CD14-positive monocyte (primary cell): Measurements from ENCODE around the gene CCNB2. TPM values are rescaled to one million over a fixed set of nuclear protein-coding genes. Genes with fewer than 3 reads are reported as not detected.
"Not testable (repeated sequence)": the region's sequence is repeated elsewhere in the genome, so short reads cannot be mapped to it uniquely, and the experiment has no call there.

Source experiments
- DNase-seq, 3 donors: peaks; one replicate each; pipeline ENCODE4 v3.0.0-alpha.2; 2011 to 2022
- H2AFZ ChIP-seq: 2 replicates; pipeline ENCODE4 v1.6.0; 2012; ENCODE audit warnings: mild to moderate bottlenecking, low read depth, low read length, inconsistent platforms; ENCODE audit not compliant: insufficient read depth, poor library complexity, severe bottlenecking
- H3K27ac ChIP-seq, 2 donors: 1 replicate in 1 of 2; 2 replicates in 1 of 2; pipeline ENCODE4 v1.5.1; 2012 to 2013; ENCODE audit warnings: low read length in 2 of 2, control low read depth in 1 of 2, inconsistent platforms in 1 of 2, low read depth in 1 of 2, mild to moderate bottlenecking in 1 of 2
- H3K27me3 ChIP-seq, 2 donors: one replicate each; pipeline versions ENCODE4 v1.6.0 to v1.6.1; 2011 to 2013; ENCODE audit warnings: low read length in 2 of 2; ENCODE audit not compliant: control insufficient read depth in 2 of 2, insufficient read depth in 2 of 2
- H3K36me3 ChIP-seq, 2 donors: replicated peaks in 1 of 2; 1 replicate in 1 of 2; 2 replicates in 1 of 2; pipeline versions ENCODE4 v1.5.1 to v1.6.1; 2012 to 2013; ENCODE audit warnings: low read length in 2 of 2, control low read depth in 1 of 2, inconsistent platforms in 1 of 2, mild to moderate bottlenecking in 1 of 2; ENCODE audit not compliant: insufficient read depth in 2 of 2, control insufficient read depth in 1 of 2
- H3K4me1 ChIP-seq, 2 donors: 1 replicate in 1 of 2; 2 replicates in 1 of 2; pipeline versions ENCODE4 v1.5.1 to v1.6.1; 2012 to 2013; ENCODE audit warnings: low read length in 2 of 2, control low read depth in 1 of 2, inconsistent platforms in 1 of 2, mild to moderate bottlenecking in 1 of 2, moderate library complexity in 1 of 2; ENCODE audit not compliant: insufficient read depth in 2 of 2, control insufficient read depth in 1 of 2
- H3K4me2 ChIP-seq: replicated peaks from 2 replicates; pipeline ENCODE3; 2012; ENCODE audit warnings: low read length, moderate library complexity, mild to moderate bottlenecking; ENCODE audit not compliant: poor library complexity, severe bottlenecking; ENCODE audit errors: extremely low read depth
- H3K4me3 ChIP-seq, 3 experiments: fragments of 200-600 bp in 1 of 3; sonication (generic) in 1 of 3; replicated peaks in 1 of 3; 1 replicate in 2 of 3; 2 replicates in 1 of 3; pipeline ENCODE4 v1.5.1; 2011 to 2013; ENCODE audit warnings: low read length in 3 of 3, mild to moderate bottlenecking in 3 of 3, control low read depth in 2 of 3, low read depth in 2 of 3, inconsistent platforms in 1 of 3, moderate library complexity in 1 of 3
- H3K79me2 ChIP-seq: 2 replicates; pipeline ENCODE4 v1.6.0; 2012; ENCODE audit warnings: mild to moderate bottlenecking, control low read depth, inconsistent platforms, low read length, moderate library complexity; ENCODE audit not compliant: insufficient read depth
- H3K9ac ChIP-seq: 2 replicates; pipeline ENCODE4 v1.6.0; 2017; ENCODE audit warnings: low read length, mild to moderate bottlenecking; ENCODE audit not compliant: insufficient read depth, poor library complexity, severe bottlenecking
- H3K9me3 ChIP-seq, 2 donors: replicated peaks in 1 of 2; 1 replicate in 1 of 2; 2 replicates in 1 of 2; pipeline versions ENCODE4 v1.5.1 to v1.6.1; 2012 to 2013; ENCODE audit warnings: low read length in 2 of 2, control low read depth in 1 of 2; ENCODE audit not compliant: control insufficient read depth in 1 of 2, insufficient read depth in 1 of 2
- H4K20me1 ChIP-seq: 2 replicates; pipeline ENCODE4 v1.6.0; 2012; ENCODE audit warnings: mild to moderate bottlenecking, low read length, control low read depth, moderate library complexity; ENCODE audit not compliant: insufficient read depth
- H3K27ac Mint-ChIP-seq, 7 donors: one replicate each; pipeline ENCODE4 v1.8.0; 2020; ENCODE audit warnings: mild to moderate bottlenecking in 7 of 7, mixed read lengths in 7 of 7, moderate library complexity in 6 of 7, inconsistent platforms in 2 of 7
- H3K27me3 Mint-ChIP-seq, 3 donors: one replicate each; pipeline ENCODE4 v1.8.0; 2021 to 2022; ENCODE audit warnings: low read depth in 3 of 3, mild to moderate bottlenecking in 3 of 3, mixed read lengths in 3 of 3, moderate library complexity in 3 of 3, inconsistent platforms in 1 of 3
- H3K36me3 Mint-ChIP-seq, 2 donors: one replicate each; pipeline ENCODE4 v1.8.0; 2020; ENCODE audit warnings: mixed read lengths in 2 of 2, inconsistent platforms in 1 of 2, mild to moderate bottlenecking in 1 of 2
- H3K4me1 Mint-ChIP-seq: one replicate; pipeline ENCODE4 v1.8.0; 2020; ENCODE audit warnings: mild to moderate bottlenecking, mixed read lengths
- H3K4me3 Mint-ChIP-seq, 2 donors: one replicate each; pipeline ENCODE4 v1.8.0; 2020; ENCODE audit warnings: mild to moderate bottlenecking in 2 of 2, mixed read lengths in 2 of 2, moderate library complexity in 1 of 2
- H3K9me3 Mint-ChIP-seq, 7 donors: one replicate each; pipeline ENCODE4 v1.8.0; 2020 to 2022; ENCODE audit warnings: mixed read lengths in 7 of 7, mild to moderate bottlenecking in 6 of 7, moderate library complexity in 6 of 7, inconsistent platforms in 2 of 7
- WGBS: methylation state at CpG from one replicate; pipeline ENCODE4 v1.1.5; 2013; ENCODE audit warnings: missing lambda C conversion rate; ENCODE audit not compliant: insufficient coverage; 5-methylcytosine and 5-hydroxymethylcytosine counted together
- intact Hi-C, 2 donors: fragments of 100-400 bp; cut with micrococcal nuclease; formaldehyde crosslinking; loops; one replicate each; pipeline versions ENCODE4 v1.15.0 to v1.15.1; 2023
- polyA plus RNA-seq, 3 donors: library from polyadenylated mRNA; depleted of rRNA in 1 of 3; unstranded in 2 of 3; stranded (reverse) in 1 of 3; fragments of 300-500 nt in 2 of 3; fragments of >200 nt in 1 of 3; fragmentation: Illumina TruSeq in 2 of 3; gene quantifications; 1 replicate in 2 of 3; 2 replicates in 1 of 3; pipeline ENCODE4 v1.2.3, GENCODE V29; 2012 to 2021
- TF ChIP-seq, protein P1 (sequence below): fragments of 200-600 bp; IDR thresholded peaks from one replicate; pipeline ENCODE4 v1.8.0; 2022; ENCODE audit warnings: antibody characterized with exemption, mild to moderate bottlenecking

The CCNB2 gene
- polyA plus RNA-seq, 3 donors = 0.13 to 0.53 (median 0.31) TPM

DNA sequence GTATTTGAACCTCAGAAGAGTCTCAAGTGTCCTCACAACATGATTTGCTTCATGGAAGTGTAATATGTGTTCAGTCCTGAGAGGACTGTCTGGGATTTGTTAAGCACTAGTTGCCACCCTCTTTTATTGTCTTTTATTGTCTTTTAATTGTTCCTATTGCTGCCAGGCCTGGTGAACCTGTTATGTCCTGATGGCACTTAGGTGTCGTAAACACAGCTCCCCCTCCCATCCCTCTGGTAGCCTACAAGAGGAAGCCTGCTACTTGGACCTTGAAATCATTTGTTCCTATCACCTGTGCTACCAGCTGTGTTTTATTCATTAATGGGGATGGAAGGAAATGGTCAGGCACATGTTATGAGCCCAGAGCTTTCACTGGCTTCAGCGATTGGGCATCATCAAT lies 19.3 kb downstream of the CCNB2 start:
- TF ChIP-seq, protein P1, sequence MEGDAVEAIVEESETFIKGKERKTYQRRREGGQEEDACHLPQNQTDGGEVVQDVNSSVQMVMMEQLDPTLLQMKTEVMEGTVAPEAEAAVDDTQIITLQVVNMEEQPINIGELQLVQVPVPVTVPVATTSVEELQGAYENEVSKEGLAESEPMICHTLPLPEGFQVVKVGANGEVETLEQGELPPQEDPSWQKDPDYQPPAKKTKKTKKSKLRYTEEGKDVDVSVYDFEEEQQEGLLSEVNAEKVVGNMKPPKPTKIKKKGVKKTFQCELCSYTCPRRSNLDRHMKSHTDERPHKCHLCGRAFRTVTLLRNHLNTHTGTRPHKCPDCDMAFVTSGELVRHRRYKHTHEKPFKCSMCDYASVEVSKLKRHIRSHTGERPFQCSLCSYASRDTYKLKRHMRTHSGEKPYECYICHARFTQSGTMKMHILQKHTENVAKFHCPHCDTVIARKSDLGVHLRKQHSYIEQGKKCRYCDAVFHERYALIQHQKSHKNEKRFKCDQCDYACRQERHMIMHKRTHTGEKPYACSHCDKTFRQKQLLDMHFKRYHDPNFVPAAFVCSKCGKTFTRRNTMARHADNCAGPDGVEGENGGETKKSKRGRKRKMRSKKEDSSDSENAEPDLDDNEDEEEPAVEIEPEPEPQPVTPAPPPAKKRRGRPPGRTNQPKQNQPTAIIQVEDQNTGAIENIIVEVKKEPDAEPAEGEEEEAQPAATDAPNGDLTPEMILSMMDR = no peak
- H3K4me3 ChIP-seq = no peak overlapping the region
- H3K9me3 ChIP-seq = no peaks in the 10 kb centered on the region
- DNase-seq = no peak
- Mint-ChIP-seq H3K4me1 (peaks cover 7% of the 10 kb centered on the region), H3K27me3 (no peaks in the 10 kb centered on the region), H3K9me3 (peaks cover 0 to 5% (median 2%) of the 10 kb centered on the region in 7 donors), H3K36me3 (peaks cover 59 to 81% of the 10 kb centered on the region in 2 donors), H3K4me3 (no peak overlapping the region), H3K27ac (peak overlapping the region in 2 of 7 donors; percentile 24 to 65)
- H3K27ac ChIP-seq = peak overlapping the region in 1 of 2 donors; percentile 33
- WGBS = 100% methylated on average over 1 of the region's 2 CpGs
- no peaks in the 10 kb centered on the region for H4K20me1 ChIP-seq
- H3K79me2 ChIP-seq = peaks cover 64% of the 10 kb centered on the region
- H3K36me3 ChIP-seq = peaks cover 32 to 67% of the 10 kb centered on the region in 2 donors
- intact Hi-C loops = no loop called here
- H3K9ac ChIP-seq = no peak overlapping the region
- no peak overlapping the region for H3K4me2 ChIP-seq
- H2AFZ ChIP-seq = no peak overlapping the region
- H3K27me3 ChIP-seq = no peaks in the 10 kb centered on the region
- peaks cover 0 to 3% of the 10 kb centered on the region in 2 donors for H3K4me1 ChIP-seq

DNA sequence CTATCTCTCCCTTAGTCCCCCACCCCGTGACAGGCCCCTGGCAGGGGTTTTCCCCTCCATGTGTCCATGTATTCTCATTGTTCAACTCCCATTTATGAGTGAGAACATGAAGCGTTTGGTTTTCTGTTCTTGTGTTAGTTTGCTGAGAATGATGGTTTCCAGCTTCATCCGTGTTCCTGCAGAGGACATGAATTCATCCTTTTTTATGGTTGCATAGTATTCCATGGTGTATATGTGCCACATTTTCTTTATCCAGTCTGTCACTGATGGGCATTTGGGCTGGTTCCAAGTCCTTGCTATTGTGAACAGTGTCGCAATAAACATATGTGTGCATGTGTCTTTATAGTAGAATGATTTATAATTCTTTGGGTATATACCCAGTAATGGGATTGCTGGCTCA lies 20.7 kb downstream of the CCNB2 start:
- H3K27me3 Mint-ChIP-seq, H4K20me1 ChIP-seq, H3K4me1 ChIP-seq, H3K4me3 Mint-ChIP-seq, H3K9me3 ChIP-seq, H3K27ac ChIP-seq, intact Hi-C loops, H3K4me3 ChIP-seq, H2AFZ ChIP-seq, H3K9ac ChIP-seq, H3K4me2 ChIP-seq, H3K27ac Mint-ChIP-seq, H3K4me1 Mint-ChIP-seq, DNase-seq, H3K27me3 ChIP-seq, H3K9me3 Mint-ChIP-seq: not testable (repeated sequence)
- no CpG with 5 or more reads among the region's 4 CpGs for WGBS
- Histone ChIP-seq H3K79me2 (peaks cover 67% of the 10 kb centered on the region), H3K36me3 (peaks cover 26 to 67% of the 10 kb centered on the region in 2 donors)
- peaks cover 66 to 87% of the 10 kb centered on the region in 2 donors for H3K36me3 Mint-ChIP-seq

DNA sequence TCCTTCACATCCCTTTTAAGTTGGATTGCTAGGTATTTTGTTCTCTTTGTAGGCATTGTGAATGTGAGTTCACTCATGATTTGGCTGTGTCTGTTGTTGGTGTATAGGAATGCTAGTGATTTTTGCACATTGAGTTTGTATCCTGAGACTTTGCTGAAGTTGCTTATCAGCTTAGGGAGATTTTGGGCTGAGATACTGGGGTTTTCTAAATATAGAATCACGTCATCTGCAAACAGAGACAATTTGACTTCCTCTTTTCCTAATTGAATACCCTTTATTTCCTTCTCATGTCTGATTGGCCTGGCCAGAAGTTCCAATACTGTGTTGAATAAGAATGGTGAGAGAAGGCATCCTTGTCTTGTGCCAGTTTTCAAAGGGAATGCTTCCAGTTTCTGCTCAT lies 22.3 kb downstream of the CCNB2 start:
- H3K4me2 ChIP-seq, intact Hi-C loops, H3K4me1 ChIP-seq, H3K9me3 ChIP-seq, H4K20me1 ChIP-seq, H3K27me3 Mint-ChIP-seq, H3K27me3 ChIP-seq, H3K9ac ChIP-seq, H2AFZ ChIP-seq, H3K4me3 Mint-ChIP-seq, H3K4me3 ChIP-seq, H3K4me1 Mint-ChIP-seq, H3K9me3 Mint-ChIP-seq: not testable (repeated sequence)
- Histone ChIP-seq H3K27ac (peak overlapping the region in 1 of 2 donors; percentile 50), H3K79me2 (peaks cover 58% of the 10 kb centered on the region), H3K36me3 (peaks cover 39 to 75% of the 10 kb centered on the region in 2 donors)
- no CpG with 5 or more reads among the region's 1 CpG for WGBS
- DNase-seq = peak in 2 of 3 donors; percentile 1 to 28
- peaks cover 72 to 89% of the 10 kb centered on the region in 2 donors for H3K36me3 Mint-ChIP-seq
- peak overlapping the region; percentile 5 to 74 (median 44) for H3K27ac Mint-ChIP-seq
